CD4-positive, alpha-beta T cell treated with Interleukin-15 for 1 hour (primary cell): Measurements from ENCODE around the gene RRAGD.
"Not testable (repeated sequence)": the region's sequence is repeated elsewhere in the genome, so short reads cannot be mapped to it uniquely, and the experiment has no call there.

Experiments
- DNase-seq: peaks from one replicate; pipeline ENCODE4 v3.0.0-alpha.2; 2020

The RRAGD gene

GRCh38 chr6:89411145-89412070 is 665 bp downstream of the RRAGD start:
- DNase-seq, result peak; percentile 19

DNA sequence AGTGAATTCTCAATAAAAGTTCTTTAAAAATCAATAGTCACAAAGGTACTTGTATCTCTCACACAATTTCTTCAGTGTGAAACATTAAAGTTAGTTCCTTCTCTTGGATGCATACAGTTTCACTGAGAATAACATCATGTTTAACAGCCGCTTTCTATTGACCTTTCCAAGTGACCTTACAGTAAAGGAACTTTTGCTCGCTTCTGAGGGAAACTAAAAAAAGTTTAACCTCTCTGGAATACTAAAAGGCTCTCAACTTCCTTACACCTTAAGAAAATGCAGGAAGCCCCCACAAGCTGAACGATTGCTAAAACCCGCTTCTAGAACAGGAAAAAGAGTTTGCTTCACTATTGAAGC is 1.3 kb downstream of the RRAGD start:
- no peak for DNase-seq

- no peak for DNase-seq
These were observed 1.8 kb downstream of the RRAGD start for GRCh38 chr6:89410231-89410761.

DNA sequence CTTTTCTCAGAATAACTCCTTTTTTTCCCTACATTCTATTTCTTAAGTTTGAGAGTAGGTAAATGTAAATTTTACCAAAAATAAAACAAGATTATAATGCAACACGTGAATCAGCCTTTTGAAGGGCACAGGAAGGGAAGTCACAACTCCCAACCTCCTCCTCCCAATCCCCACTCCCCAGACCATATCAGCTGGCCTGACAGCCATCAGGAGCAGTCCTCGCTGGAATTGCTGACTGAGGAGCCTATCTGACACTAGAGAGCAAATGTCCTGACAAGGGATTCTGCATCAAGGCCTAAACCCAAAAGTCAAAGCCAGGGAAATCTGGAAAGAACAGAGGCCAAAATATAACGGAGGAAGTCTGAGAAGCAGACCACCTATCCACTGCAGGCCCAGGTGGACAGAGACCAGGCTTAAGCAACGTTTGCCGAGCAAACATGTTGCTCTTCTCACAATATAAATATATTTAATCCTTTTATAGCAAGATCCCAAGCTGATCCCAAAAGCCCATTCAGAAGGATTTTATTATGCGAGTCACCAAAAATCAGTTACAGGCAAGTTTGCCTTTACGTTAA is 2.5 kb downstream of the RRAGD start:
- no peak for DNase-seq

- DNase-seq, result peak; percentile 24
These were observed 5.9 kb downstream of the RRAGD start for GRCh38 chr6:89406141-89406540.

DNA sequence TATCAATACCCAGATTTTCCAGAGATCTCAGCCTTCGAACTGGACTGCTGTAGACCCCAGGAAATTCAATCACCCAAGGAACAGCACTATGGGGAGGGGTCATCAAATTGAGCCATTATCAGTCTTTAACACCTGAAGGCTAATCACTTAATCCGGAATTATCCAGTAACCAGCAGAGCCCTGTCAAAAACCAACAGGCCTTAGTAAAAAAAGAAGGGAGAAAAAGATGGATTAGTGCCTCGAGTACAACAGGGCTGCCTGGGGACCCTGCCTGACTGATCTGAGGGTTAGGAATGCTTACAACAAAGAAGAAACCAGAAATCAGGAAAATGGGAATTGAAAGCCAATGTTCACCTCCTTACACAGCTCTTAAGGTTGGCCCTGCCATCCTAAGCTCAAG is 7.6 kb downstream of the RRAGD start:
- DNase-seq, result no peak

- no peak for DNase-seq
These were observed 9.3 kb downstream of the RRAGD start for GRCh38 chr6:89402776-89403175.

GRCh38 chr6:89400912-89401399 is 11.1 kb downstream of the RRAGD start:
- DNase-seq, result no peak

GRCh38 chr6:89400050-89400449 is 12.0 kb downstream of the RRAGD start:
- DNase-seq, result no peak

GRCh38 chr6:89398762-89399525 is 13.1 kb downstream of the RRAGD start:
- DNase-seq, result no peak

- DNase-seq, result not testable (repeated sequence)
These were observed 14.2 kb downstream of the RRAGD start for GRCh38 chr6:89397884-89398283.

DNA sequence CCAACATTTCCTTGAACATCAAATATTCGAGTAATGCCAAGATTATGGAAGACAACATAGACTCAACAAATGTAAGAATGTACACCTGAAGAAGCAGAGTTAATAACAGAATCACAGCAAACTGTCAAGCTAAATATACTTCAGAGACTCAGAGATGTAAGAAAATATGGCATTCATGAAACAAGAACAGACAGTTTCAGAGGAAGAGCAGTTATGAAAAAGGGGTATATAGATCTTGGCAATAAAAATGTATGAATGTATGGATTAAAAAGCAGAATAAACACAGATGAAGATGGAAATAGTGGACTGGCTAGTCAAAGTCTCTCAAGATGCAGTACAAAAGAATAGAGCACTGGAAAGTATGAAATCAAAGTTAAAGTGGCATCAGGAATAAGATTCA is 18.4 kb downstream of the RRAGD start:
- DNase-seq, result no peak

DNA sequence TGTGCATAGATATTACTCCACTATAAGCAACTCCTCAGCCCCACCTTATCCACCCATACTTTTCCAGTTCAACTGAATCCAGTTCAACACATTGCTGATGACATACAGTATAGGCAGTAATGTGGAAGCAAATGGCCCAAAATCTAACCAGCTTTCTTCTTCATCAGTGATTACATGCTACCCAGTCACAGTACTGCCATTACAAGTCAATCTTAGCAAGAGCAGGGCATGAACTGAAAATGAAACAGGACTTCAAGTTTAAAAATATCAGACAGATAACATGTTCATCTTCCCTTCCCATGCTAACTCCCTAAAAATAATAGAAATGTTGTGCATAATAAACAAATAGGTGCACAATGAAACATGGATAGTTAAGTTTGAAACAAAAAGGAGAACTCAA is 19.2 kb downstream of the RRAGD start:
- DNase-seq, result no peak

DNA sequence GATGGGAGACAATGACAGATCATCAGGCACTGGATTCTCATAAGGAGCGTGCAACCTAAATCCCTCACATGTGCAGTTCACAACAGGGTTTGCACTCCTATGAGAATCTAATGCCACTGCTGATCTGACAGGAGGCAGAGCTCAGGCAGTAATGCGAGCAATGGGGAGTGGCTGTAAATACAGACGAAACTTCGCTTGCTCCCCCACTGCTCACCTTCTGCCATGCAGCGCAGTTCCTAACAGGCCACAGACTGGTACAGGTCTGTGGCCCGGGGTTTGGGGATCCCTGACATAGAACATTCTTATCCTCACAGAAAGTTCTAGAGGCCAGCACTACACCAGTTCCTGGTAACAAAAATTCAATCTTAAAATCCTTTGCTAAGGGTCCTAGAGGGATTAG is 23.2 kb downstream of the RRAGD start:
- no peak for DNase-seq

DNA sequence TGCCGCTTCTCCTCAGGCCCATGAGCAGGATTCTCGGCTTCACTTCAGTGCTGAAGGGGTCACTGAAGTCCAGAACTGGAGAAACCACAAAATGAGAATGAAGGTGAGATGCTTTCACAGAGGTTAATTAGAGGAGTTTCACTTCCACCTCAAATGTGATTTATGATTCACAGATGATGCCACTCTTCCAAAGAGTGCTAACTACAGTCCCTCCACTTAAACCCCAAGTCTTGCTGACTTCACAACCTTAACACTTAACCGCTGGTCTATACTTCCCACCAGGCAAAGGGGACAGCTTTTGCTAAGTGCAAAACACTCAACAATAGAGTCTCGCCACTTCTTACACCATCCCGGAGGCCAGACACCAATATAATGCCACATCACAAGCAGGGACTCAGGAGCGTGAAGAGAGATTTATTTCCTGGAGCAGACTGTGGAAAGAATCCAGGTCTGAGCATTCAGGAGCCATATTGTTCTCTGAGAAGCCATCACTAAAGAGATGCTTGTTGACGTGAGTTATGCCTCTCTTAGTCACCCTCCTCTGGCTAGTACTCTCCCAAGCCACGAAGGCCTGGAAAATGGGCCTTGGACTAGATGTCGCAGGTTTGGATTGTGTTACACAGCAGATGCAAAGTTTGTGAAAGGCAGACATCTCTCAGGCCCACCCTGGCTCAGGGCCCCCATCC is 24.4 kb downstream of the RRAGD start:
- DNase-seq, result no peak

DNA sequence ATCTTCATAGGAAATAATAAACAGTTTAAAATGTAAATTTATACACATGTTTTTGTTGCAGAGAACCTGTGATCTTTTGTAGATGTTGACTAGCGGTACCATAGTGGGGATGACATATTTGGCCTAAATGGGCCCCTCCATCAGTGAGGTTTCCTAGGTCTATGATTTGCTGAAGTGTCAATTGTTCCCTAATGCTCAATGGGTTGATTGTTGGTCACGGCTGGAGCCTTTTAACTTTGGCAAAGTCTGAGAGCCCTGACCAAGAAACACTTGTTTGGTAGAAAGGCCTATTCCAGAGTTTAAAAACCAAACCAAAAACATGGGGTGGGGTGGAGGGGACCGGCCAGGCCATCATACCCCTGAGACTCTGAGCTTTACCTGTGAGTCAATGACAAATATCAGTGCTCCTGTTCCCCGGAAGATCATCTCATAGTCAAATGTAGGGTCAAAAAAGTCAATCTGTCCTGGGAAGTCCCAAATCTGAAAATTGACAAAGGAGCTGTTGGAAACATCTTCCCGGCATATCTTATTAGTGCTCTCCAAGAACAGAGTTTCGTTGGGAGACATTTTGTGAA is 25.1 kb downstream of the RRAGD start:
- DNase-seq, result no peak

- no peak for DNase-seq
These were observed 26.2 kb downstream of the RRAGD start for GRCh38 chr6:89385846-89386245.

GRCh38 chr6:89385156-89385667 is 26.9 kb downstream of the RRAGD start:
- DNase-seq, result no peak

DNA sequence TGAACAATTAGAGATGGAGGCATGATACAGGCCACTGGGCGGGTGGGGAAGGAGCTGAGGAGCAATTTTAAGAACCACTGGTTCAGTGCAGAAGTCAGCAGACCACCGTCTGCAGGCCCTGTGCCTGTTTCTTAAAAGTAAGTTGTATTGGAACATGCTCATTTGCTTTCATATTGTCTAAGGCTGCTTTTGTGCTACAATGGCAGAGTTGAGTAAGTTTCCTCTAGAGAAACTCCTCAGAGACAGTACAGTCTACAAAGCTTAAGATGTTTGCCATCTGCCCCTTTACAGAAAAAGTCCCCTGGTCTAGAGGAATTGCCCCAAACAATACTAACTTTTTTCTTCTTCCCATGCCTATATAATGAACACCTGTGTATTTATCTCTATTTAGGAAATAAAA is 31.0 kb downstream of the RRAGD start:
- DNase-seq, result no peak

DNA sequence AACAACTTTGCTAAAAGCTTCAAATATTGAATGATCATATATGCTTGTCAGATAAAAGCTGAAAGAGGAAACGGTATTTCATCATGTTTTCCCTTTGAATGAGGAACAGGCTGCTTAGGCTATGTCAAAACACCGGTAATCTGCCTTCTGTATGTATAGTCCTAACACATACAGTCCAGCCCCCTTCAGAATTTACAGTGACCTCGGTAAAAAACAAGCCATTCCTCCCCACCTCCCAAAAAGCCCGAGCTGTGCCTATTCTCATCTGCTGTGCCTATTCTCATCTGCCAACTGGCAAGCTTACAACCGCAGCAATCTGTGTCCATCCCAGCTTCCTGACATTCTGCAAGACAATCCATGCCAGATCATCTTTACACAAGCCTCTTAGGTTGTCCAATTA is 32.8 kb downstream of the RRAGD start:
- no peak for DNase-seq

GRCh38 chr6:89378628-89379027 is 33.4 kb downstream of the RRAGD start:
- no peak for DNase-seq
